ENCODE results near the gene PLCH1.

DNA sequence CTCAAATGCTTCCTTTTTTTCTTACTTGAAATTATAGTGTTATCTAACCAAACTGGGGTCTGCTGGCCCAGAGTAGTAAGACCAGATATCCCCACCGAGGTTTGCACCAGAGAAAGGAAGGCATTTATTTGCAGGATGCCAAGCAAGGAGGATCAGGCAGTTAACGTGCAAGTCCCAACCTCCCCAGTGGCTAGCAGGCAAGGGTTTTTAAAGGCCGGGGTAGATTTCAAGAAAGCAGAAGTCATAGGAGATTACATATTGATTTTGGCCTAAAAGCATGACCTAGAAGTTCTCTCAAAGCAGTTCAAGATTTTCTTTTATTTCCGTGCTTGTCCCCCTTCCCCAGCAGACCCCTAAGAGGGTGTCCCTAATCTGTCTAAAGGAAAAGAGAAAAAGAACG lies 418.6 kb downstream of the PLCH1 start:
- TF ChIP-seq, protein P1, sequence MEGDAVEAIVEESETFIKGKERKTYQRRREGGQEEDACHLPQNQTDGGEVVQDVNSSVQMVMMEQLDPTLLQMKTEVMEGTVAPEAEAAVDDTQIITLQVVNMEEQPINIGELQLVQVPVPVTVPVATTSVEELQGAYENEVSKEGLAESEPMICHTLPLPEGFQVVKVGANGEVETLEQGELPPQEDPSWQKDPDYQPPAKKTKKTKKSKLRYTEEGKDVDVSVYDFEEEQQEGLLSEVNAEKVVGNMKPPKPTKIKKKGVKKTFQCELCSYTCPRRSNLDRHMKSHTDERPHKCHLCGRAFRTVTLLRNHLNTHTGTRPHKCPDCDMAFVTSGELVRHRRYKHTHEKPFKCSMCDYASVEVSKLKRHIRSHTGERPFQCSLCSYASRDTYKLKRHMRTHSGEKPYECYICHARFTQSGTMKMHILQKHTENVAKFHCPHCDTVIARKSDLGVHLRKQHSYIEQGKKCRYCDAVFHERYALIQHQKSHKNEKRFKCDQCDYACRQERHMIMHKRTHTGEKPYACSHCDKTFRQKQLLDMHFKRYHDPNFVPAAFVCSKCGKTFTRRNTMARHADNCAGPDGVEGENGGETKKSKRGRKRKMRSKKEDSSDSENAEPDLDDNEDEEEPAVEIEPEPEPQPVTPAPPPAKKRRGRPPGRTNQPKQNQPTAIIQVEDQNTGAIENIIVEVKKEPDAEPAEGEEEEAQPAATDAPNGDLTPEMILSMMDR (IDR thresholded peaks at IDR 0.05): no peak
- TF ChIP-seq POLR2A (IDR thresholded peaks at IDR 0.05) (no peak), EP300 (IDR thresholded peaks at IDR 0.05) (no peak)
